GM21786 (cell line): ENCODE data around the gene MYO9B.
"Not testable (repeated sequence)": the region's sequence is repeated elsewhere in the genome, so short reads cannot be mapped to it uniquely, and the experiment has no call there.

Experiments
- ATAC-seq: cut with Tn5 transposase; IDR thresholded peaks from one replicate; pipeline ENCODE4 v1.9.1; 2021; ENCODE audit not compliant: unreplicated experiment

MYO9B gene

GRCh38 chr19:17178291-17178690 lies 102.7 kb downstream of the MYO9B start:
- no peak for ATAC-seq

GRCh38 chr19:17180997-17181702 lies 105.6 kb downstream of the MYO9B start:
- ATAC-seq, result no peak

- no peak for ATAC-seq
These were observed 107.7 kb downstream of the MYO9B start for GRCh38 chr19:17183271-17183761.

- ATAC-seq, result no peak
These were observed 108.3 kb downstream of the MYO9B start for GRCh38 chr19:17183858-17184321.

- ATAC-seq, result no peak
These were observed 108.8 kb downstream of the MYO9B start for GRCh38 chr19:17184371-17184841.

- no peak for ATAC-seq
These were observed 110.0 kb downstream of the MYO9B start for GRCh38 chr19:17185590-17185989.

GRCh38 chr19:17191736-17192135 lies 116.2 kb downstream of the MYO9B start:
- ATAC-seq, result not testable (repeated sequence)

GRCh38 chr19:17192751-17193150 lies 117.2 kb downstream of the MYO9B start:
- ATAC-seq, result no peak

- ATAC-seq, result no peak
These were observed 119.0 kb downstream of the MYO9B start for GRCh38 chr19:17194608-17195007.

GRCh38 chr19:17195106-17195505 lies 119.5 kb downstream of the MYO9B start:
- no peak for ATAC-seq

- no peak for ATAC-seq
These were observed 121.0 kb downstream of the MYO9B start for GRCh38 chr19:17196610-17197009.

GRCh38 chr19:17197666-17198065 lies 122.1 kb downstream of the MYO9B start:
- ATAC-seq, result no peak

- ATAC-seq, result no peak
These were observed 125.0 kb downstream of the MYO9B start for GRCh38 chr19:17200408-17201079.

- ATAC-seq, result no peak
These were observed 126.7 kb downstream of the MYO9B start for GRCh38 chr19:17202249-17202648.

GRCh38 chr19:17202713-17203112 lies 127.1 kb downstream of the MYO9B start:
- no peak for ATAC-seq

- no peak for ATAC-seq
These were observed 129.9 kb downstream of the MYO9B start for GRCh38 chr19:17205237-17206140.

- ATAC-seq, result no peak
These were observed 131.4 kb downstream of the MYO9B start for GRCh38 chr19:17206736-17207581.

GRCh38 chr19:17209126-17210036 lies 133.8 kb downstream of the MYO9B start:
- no peak for ATAC-seq

- ATAC-seq, result no peak
These were observed 134.7 kb downstream of the MYO9B start for GRCh38 chr19:17210296-17210695.
